Liver (tissue), 9 donors: ENCODE measurements around the gene ERC1. TPM values are rescaled to one million over a fixed set of nuclear protein-coding genes. Genes with fewer than 3 reads are reported as not detected.

Source experiments
- DNase-seq: peaks from one replicate; pipeline ENCODE4 v3.0.0-alpha.2; 2017; ENCODE audit warnings: low spot score
- H3K27ac ChIP-seq, 2 donors: one replicate each; pipeline ENCODE4 v1.7.0; 2013; ENCODE audit warnings: inconsistent platforms in 2 of 2, low read length in 2 of 2, control low read depth in 1 of 2, low read depth in 1 of 2, mild to moderate bottlenecking in 1 of 2
- H3K27me3 ChIP-seq, 4 donors: one replicate each; pipeline versions ENCODE4 v1.6.1 to v1.7.0; 2013; ENCODE audit warnings: low read length in 3 of 4, inconsistent platforms in 1 of 4, mild to moderate bottlenecking in 1 of 4, moderate library complexity in 1 of 4; ENCODE audit not compliant: control insufficient read depth in 4 of 4, insufficient read depth in 4 of 4
- H3K36me3 ChIP-seq, 4 donors: one replicate each; pipeline versions ENCODE4 v1.6.1 to v1.7.0; 2013; ENCODE audit warnings: low read length in 3 of 4, mild to moderate bottlenecking in 3 of 4, low read depth in 1 of 4, moderate library complexity in 1 of 4; ENCODE audit not compliant: control insufficient read depth in 4 of 4, insufficient read depth in 3 of 4
- H3K4me1 ChIP-seq, 4 donors: one replicate each; pipeline versions ENCODE4 v1.6.1 to v1.7.0; 2013; ENCODE audit warnings: low read length in 3 of 4, mild to moderate bottlenecking in 3 of 4, moderate library complexity in 1 of 4; ENCODE audit not compliant: control insufficient read depth in 4 of 4, insufficient read depth in 4 of 4
- H3K4me3 ChIP-seq, 3 donors: one replicate each; pipeline versions ENCODE4 v1.6.1 to v1.7.0; 2013; ENCODE audit warnings: low read length in 3 of 3, control low read depth in 1 of 3, low read depth in 1 of 3, mild to moderate bottlenecking in 1 of 3
- H3K9ac ChIP-seq, 2 donors: one replicate each; pipeline ENCODE4 v1.7.0; 2013; ENCODE audit warnings: low read length in 2 of 2, mild to moderate bottlenecking in 2 of 2, moderate library complexity in 2 of 2, control low read depth in 1 of 2, low read depth in 1 of 2
- H3K9me3 ChIP-seq, 4 donors: one replicate each; pipeline versions ENCODE4 v1.6.1 to v1.7.0; 2013; ENCODE audit warnings: low read length in 3 of 4; ENCODE audit not compliant: control insufficient read depth in 4 of 4
- EGR1 ChIP-seq, 2 donors: IDR thresholded peaks; 2 replicates each; pipeline ENCODE4 v1.6.1; 2016 to 2018; ENCODE audit warnings: antibody characterized with exemption in 2 of 2, low read depth in 2 of 2
- FOXA1 ChIP-seq: IDR thresholded peaks from 2 replicates; pipeline ENCODE4 v1.6.1; 2016; ENCODE audit warnings: antibody characterized with exemption
- FOXA2 ChIP-seq: IDR thresholded peaks from 2 replicates; pipeline ENCODE4 v1.6.1; 2016; ENCODE audit warnings: antibody characterized with exemption
- GABPA ChIP-seq, 2 donors: IDR thresholded peaks in 1 of 2; conservative IDR thresholded peaks in 1 of 2; 2 replicates each; pipeline ENCODE4 v1.6.1; 2016; ENCODE audit warnings: antibody characterized with exemption in 2 of 2, mild to moderate bottlenecking in 1 of 2, moderate library complexity in 1 of 2
- HNF4A ChIP-seq, 2 donors: conservative IDR thresholded peaks; 2 replicates each; pipeline ENCODE4 v1.6.1; 2016; ENCODE audit warnings: antibody characterized with exemption in 2 of 2, mild to moderate bottlenecking in 2 of 2
- HNF4G ChIP-seq: IDR thresholded peaks from 2 replicates; pipeline ENCODE4 v1.6.1; 2016; ENCODE audit warnings: antibody characterized with exemption
- JUND ChIP-seq, 2 donors: IDR thresholded peaks; 2 replicates each; pipeline ENCODE4 v1.6.1; 2016; ENCODE audit warnings: antibody characterized with exemption in 2 of 2
- MAX ChIP-seq: IDR thresholded peaks from 2 replicates; pipeline ENCODE4 v1.6.1; 2016; ENCODE audit warnings: antibody characterized with exemption
- NR2F2 ChIP-seq: IDR thresholded peaks from 2 replicates; pipeline ENCODE4 v1.6.1; 2016; ENCODE audit warnings: antibody characterized with exemption
- RAD21 ChIP-seq, 2 donors: IDR thresholded peaks; 2 replicates each; pipeline ENCODE4 v1.6.1; 2016; ENCODE audit warnings: antibody characterized with exemption in 2 of 2, mild to moderate bottlenecking in 2 of 2
- RXRA ChIP-seq, 2 donors: IDR thresholded peaks; 2 replicates each; pipeline ENCODE4 v1.6.1; 2017 to 2018; ENCODE audit warnings: antibody characterized with exemption in 2 of 2, mild to moderate bottlenecking in 1 of 2
- SP1 ChIP-seq: IDR thresholded peaks from 2 replicates; pipeline ENCODE4 v1.6.1; 2018; ENCODE audit warnings: antibody characterized with exemption, mild to moderate bottlenecking
- TAF1 ChIP-seq: conservative IDR thresholded peaks from 2 replicates; pipeline ENCODE4 v1.6.1; 2016; ENCODE audit warnings: antibody characterized with exemption, mild to moderate bottlenecking
- YY1 ChIP-seq: IDR thresholded peaks from 2 replicates; pipeline ENCODE4 v1.6.1; 2016; ENCODE audit warnings: antibody characterized with exemption, mild to moderate bottlenecking
- WGBS: extraction: QIAGEN DNeasy Blood & Tissue Kit; methylation state at CpG from one replicate; pipeline ENCODE4 v1.1.7; 2013; 5-methylcytosine and 5-hydroxymethylcytosine counted together
- polyA plus RNA-seq, 2 donors: library from polyadenylated mRNA; stranded (reverse) in 1 of 2; unstranded in 1 of 2; fragments of 200-250 nt in 1 of 2; fragments of >200 nt in 1 of 2; fragmentation: Nextera tagmentation in 1 of 2; extraction: Ambion mirVana in 1 of 2; gene quantifications; one replicate each; pipeline versions ENCODE4 v1.2.1 to v1.2.3, GENCODE V29; 2013 to 2015
- total RNA-seq, 2 donors: library from RNA; depleted of rRNA; stranded (reverse); fragments of >200 nt; gene quantifications; one replicate each; pipeline ENCODE4 v1.2.3, GENCODE V29; 2014
- TF ChIP-seq, protein P1 (sequence below): fragments of 150-350 bp; IDR thresholded peaks from 2 replicates; pipeline ENCODE4 v1.5.1; 2017; ENCODE audit warnings: improper control_type of control experiment, low read depth, low read length; ENCODE audit not compliant: missing input control
- TF ChIP-seq, protein P2 (sequence below): IDR thresholded peaks from 2 replicates; pipeline ENCODE4 v1.6.1; 2016; ENCODE audit warnings: antibody characterized with exemption
- TF ChIP-seq, protein P3 (sequence below): IDR thresholded peaks from 2 replicates; pipeline ENCODE4 v1.6.1; 2016; ENCODE audit warnings: antibody characterized with exemption
- TF ChIP-seq, protein P4 (sequence below): IDR thresholded peaks from 2 replicates; pipeline ENCODE4 v1.6.1; 2016; ENCODE audit warnings: antibody characterized with exemption, mild to moderate bottlenecking
- donor health status: healthy.
- donor health status: healthy.
- donor health status: healthy.
- donor health status: healthy.
- donor health status: healthy.

ERC1 gene
- total and polyA plus RNA-seq, 4 donors, result 6.2 to 50.2 (median 10.3) TPM

- DNase-seq, result no peak
- TF ChIP-seq FOXA2 (no peak), MAX (no peak), GABPA (IDR thresholded peaks at IDR 0.05 in 1 of 2, conservative IDR thresholded peaks at IDR 0.05 in 1 of 2) (no peak), FOXA1 (no peak), TAF1 (no peak), NR2F2 (no peak), YY1 (no peak), RXRA (IDR thresholded peaks at IDR 0.05) (no peak), SP1 (no peak), RAD21 (IDR thresholded peaks at IDR 0.05) (no peak), JUND (IDR thresholded peaks at IDR 0.05) (no peak), HNF4A (conservative IDR thresholded peaks at IDR 0.05) (no peak), EGR1 (IDR thresholded peaks at IDR 0.05; ENCODE audit: low read depth in 2 of 2) (no peak), HNF4G (no peak)
- TF ChIP-seq, protein P1, sequence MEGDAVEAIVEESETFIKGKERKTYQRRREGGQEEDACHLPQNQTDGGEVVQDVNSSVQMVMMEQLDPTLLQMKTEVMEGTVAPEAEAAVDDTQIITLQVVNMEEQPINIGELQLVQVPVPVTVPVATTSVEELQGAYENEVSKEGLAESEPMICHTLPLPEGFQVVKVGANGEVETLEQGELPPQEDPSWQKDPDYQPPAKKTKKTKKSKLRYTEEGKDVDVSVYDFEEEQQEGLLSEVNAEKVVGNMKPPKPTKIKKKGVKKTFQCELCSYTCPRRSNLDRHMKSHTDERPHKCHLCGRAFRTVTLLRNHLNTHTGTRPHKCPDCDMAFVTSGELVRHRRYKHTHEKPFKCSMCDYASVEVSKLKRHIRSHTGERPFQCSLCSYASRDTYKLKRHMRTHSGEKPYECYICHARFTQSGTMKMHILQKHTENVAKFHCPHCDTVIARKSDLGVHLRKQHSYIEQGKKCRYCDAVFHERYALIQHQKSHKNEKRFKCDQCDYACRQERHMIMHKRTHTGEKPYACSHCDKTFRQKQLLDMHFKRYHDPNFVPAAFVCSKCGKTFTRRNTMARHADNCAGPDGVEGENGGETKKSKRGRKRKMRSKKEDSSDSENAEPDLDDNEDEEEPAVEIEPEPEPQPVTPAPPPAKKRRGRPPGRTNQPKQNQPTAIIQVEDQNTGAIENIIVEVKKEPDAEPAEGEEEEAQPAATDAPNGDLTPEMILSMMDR, result no peak
- TF ChIP-seq, protein P2, sequence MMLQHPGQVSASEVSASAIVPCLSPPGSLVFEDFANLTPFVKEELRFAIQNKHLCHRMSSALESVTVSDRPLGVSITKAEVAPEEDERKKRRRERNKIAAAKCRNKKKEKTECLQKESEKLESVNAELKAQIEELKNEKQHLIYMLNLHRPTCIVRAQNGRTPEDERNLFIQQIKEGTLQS, result no peak
- TF ChIP-seq, protein P3, sequence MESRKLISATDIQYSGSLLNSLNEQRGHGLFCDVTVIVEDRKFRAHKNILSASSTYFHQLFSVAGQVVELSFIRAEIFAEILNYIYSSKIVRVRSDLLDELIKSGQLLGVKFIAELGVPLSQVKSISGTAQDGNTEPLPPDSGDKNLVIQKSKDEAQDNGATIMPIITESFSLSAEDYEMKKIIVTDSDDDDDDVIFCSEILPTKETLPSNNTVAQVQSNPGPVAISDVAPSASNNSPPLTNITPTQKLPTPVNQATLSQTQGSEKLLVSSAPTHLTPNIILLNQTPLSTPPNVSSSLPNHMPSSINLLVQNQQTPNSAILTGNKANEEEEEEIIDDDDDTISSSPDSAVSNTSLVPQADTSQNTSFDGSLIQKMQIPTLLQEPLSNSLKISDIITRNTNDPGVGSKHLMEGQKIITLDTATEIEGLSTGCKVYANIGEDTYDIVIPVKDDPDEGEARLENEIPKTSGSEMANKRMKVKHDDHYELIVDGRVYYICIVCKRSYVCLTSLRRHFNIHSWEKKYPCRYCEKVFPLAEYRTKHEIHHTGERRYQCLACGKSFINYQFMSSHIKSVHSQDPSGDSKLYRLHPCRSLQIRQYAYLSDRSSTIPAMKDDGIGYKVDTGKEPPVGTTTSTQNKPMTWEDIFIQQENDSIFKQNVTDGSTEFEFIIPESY, result no peak
- TF ChIP-seq, protein P4, sequence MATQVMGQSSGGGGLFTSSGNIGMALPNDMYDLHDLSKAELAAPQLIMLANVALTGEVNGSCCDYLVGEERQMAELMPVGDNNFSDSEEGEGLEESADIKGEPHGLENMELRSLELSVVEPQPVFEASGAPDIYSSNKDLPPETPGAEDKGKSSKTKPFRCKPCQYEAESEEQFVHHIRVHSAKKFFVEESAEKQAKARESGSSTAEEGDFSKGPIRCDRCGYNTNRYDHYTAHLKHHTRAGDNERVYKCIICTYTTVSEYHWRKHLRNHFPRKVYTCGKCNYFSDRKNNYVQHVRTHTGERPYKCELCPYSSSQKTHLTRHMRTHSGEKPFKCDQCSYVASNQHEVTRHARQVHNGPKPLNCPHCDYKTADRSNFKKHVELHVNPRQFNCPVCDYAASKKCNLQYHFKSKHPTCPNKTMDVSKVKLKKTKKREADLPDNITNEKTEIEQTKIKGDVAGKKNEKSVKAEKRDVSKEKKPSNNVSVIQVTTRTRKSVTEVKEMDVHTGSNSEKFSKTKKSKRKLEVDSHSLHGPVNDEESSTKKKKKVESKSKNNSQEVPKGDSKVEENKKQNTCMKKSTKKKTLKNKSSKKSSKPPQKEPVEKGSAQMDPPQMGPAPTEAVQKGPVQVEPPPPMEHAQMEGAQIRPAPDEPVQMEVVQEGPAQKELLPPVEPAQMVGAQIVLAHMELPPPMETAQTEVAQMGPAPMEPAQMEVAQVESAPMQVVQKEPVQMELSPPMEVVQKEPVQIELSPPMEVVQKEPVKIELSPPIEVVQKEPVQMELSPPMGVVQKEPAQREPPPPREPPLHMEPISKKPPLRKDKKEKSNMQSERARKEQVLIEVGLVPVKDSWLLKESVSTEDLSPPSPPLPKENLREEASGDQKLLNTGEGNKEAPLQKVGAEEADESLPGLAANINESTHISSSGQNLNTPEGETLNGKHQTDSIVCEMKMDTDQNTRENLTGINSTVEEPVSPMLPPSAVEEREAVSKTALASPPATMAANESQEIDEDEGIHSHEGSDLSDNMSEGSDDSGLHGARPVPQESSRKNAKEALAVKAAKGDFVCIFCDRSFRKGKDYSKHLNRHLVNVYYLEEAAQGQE, result no peak
- Histone ChIP-seq H3K27me3 (no peaks in the 10 kb centered on the region), H3K9ac (no peak overlapping the region), H3K4me1 (no peaks in the 10 kb centered on the region), H3K9me3 (no peaks in the 10 kb centered on the region), H3K27ac (no peak overlapping the region), H3K4me3 (no peak overlapping the region), H3K36me3 (no peaks in the 10 kb centered on the region)
- 89% methylated on average over 8 of the region's 8 CpGs for WGBS
Observed at GRCh38 chr12:1173781-1174617, 183.0 kb downstream of the ERC1 start.
